Measurements from ENCODE around the gene CASD1.

DNA sequence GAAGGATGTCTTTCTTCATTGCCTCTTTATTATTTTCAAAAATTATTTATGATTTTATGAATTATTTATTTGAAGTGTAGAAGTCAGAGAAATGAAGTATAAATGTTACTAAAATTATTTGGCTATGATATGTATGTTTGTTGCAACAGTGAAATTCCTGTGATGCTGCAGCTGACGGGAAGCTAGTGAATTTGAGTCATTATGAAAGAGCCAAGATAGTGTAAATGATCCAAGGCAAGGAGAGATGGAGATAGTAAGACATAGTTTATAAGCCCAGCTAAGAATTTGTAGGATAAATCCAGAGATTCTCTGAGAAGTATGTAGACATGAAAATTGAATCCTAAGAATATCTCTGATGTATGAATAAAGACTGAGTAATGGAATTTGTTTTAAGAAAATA, 30.8 kb downstream of the CASD1 start:
- TF ChIP-seq, protein P1, sequence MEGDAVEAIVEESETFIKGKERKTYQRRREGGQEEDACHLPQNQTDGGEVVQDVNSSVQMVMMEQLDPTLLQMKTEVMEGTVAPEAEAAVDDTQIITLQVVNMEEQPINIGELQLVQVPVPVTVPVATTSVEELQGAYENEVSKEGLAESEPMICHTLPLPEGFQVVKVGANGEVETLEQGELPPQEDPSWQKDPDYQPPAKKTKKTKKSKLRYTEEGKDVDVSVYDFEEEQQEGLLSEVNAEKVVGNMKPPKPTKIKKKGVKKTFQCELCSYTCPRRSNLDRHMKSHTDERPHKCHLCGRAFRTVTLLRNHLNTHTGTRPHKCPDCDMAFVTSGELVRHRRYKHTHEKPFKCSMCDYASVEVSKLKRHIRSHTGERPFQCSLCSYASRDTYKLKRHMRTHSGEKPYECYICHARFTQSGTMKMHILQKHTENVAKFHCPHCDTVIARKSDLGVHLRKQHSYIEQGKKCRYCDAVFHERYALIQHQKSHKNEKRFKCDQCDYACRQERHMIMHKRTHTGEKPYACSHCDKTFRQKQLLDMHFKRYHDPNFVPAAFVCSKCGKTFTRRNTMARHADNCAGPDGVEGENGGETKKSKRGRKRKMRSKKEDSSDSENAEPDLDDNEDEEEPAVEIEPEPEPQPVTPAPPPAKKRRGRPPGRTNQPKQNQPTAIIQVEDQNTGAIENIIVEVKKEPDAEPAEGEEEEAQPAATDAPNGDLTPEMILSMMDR (IDR thresholded peaks at IDR 0.05; ENCODE audit: low read depth, low read length) = no peak
- TF ChIP-seq MYC (IDR thresholded peaks at IDR 0.05; ENCODE audit: low read depth, low read length) = no peak
